NT2/D1 (cell line): Measurements from ENCODE around the gene ZAP70.
"Not testable (repeated sequence)": the region's sequence is repeated elsewhere in the genome, so short reads cannot be mapped to it uniquely, and the experiment has no call there.

ENCODE experiments used
- DNase-seq: peaks from one replicate; pipeline ENCODE4 v3.0.0-alpha.2; 2011; ENCODE audit warnings: low read depth, low spot score
- H3K27me3 ChIP-seq: 2 replicates; pipeline ENCODE4 v1.6.0; 2011; ENCODE audit warnings: mild to moderate bottlenecking; ENCODE audit not compliant: insufficient read length, insufficient read depth
- H3K36me3 ChIP-seq: 2 replicates; pipeline ENCODE4 v1.6.1; 2011; ENCODE audit warnings: mild to moderate bottlenecking, low read length, mixed read lengths; ENCODE audit not compliant: insufficient read depth, insufficient read length
- H3K4me1 ChIP-seq: 2 replicates; pipeline ENCODE4 v1.5.1; 2011; ENCODE audit not compliant: insufficient read depth, insufficient read length
- H3K4me3 ChIP-seq: 2 replicates; pipeline ENCODE4 v1.5.1; 2011; ENCODE audit warnings: low read depth; ENCODE audit not compliant: insufficient read length
- H3K9ac ChIP-seq: 2 replicates; pipeline ENCODE4 v1.6.0; 2011; ENCODE audit warnings: low read depth; ENCODE audit not compliant: insufficient read length
- H3K9me3 ChIP-seq: 2 replicates; pipeline ENCODE4 v1.5.1; 2011; ENCODE audit warnings: mild to moderate bottlenecking, low read length; ENCODE audit not compliant: insufficient read depth
- SUZ12 ChIP-seq: IDR thresholded peaks from 2 replicates; pipeline ENCODE4 v1.6.1; 2011; ENCODE audit not compliant: insufficient read length, insufficient read depth; ENCODE audit errors: extremely low read depth
- YY1 ChIP-seq: IDR thresholded peaks from 2 replicates; pipeline ENCODE4 v1.6.1; 2011; ENCODE audit not compliant: insufficient read length, insufficient read depth
- ZNF274 ChIP-seq: IDR thresholded peaks from 2 replicates; pipeline ENCODE4 v1.6.1; 2011; ENCODE audit warnings: mild to moderate bottlenecking, low read depth, low read length

The ZAP70 gene

DNA sequence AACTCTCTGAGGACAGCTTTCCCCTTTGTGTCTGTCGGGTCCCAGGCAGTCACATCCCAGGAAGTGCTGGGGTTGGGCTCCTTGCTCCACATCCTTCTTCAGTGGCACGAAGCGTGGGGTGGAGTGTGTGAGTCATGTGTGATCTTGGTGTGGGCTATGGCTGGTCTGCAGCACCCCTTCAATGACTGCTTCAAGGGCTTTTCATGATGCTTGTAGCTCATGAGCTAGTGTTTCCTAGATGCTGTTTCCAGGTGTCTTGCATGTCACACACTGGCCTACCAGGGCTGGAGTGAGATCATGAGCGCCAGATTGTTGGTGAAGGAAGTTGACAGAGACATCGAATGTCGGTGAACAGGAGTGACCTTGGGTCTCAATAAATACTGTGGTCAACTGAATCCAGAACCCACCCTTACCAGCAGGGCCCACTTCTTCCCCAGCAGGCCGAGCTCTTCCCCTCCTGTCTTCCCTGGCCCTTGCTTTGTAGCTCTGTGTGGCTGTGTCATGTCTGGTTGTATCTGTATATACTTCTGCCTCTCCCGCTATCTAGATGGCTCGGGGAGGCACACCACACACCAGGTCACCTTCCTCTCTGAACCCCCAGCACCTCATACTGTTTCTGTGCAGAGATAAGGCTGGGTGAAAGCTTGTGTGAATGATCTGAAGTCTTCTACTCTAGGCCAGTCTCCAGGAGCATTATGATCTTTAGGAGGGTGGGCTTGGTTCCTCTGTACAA, 40.0 kb upstream of the ZAP70 start:
- no peak for DNase-seq
- no peak for TF ChIP-seq SUZ12
- TF ChIP-seq ZNF274 = no peak
- TF ChIP-seq YY1 = no peak
- Histone ChIP-seq H3K4me3 (no peak overlapping the region), H3K27me3 (no peaks in the 10 kb centered on the region), H3K9me3 (no peaks in the 10 kb centered on the region), H3K36me3 (peaks cover 7% of the 10 kb centered on the region), H3K4me1 (peaks cover 5% of the 10 kb centered on the region), H3K9ac (no peak overlapping the region)

DNA sequence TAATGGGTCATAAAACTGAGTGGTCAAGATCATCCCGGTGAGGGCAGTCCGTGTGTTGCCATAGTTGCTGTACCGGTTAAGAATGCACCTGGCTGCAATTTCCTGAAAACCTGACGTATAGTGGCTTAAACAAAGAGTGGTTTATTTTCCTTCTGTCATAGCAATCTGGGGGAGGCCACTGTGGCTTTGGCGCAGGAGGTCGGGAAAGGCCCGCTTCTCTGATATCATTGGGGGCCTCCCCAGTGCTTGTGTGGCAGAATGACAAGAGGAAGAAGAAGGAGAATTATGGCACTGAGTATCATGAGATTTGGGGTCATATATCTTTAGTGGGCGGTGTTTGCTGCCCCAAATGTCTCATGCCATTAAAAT, 39.5 kb upstream of the ZAP70 start:
- Histone ChIP-seq H3K27me3 (no peaks in the 10 kb centered on the region), H3K9me3 (no peaks in the 10 kb centered on the region), H3K4me1 (peaks cover 5% of the 10 kb centered on the region), H3K9ac (no peak overlapping the region), H3K36me3 (peaks cover 3% of the 10 kb centered on the region), H3K4me3 (no peak overlapping the region)
- no peak for TF ChIP-seq ZNF274
- TF ChIP-seq YY1 = no peak
- no peak for DNase-seq

GRCh38 chr2:97675430-97676113, 37.8 kb upstream of the ZAP70 start:
- Histone ChIP-seq H3K36me3 (peaks cover 3% of the 10 kb centered on the region), H3K27me3 (no peaks in the 10 kb centered on the region), H3K4me3 (no peak overlapping the region), H3K9me3 (no peaks in the 10 kb centered on the region; the same call in 1 of the 2 replicates), H3K9ac (no peak overlapping the region), H3K4me1 (no peaks in the 10 kb centered on the region)
- TF ChIP-seq YY1 = no peak
- peak; percentile 43 for DNase-seq

DNA sequence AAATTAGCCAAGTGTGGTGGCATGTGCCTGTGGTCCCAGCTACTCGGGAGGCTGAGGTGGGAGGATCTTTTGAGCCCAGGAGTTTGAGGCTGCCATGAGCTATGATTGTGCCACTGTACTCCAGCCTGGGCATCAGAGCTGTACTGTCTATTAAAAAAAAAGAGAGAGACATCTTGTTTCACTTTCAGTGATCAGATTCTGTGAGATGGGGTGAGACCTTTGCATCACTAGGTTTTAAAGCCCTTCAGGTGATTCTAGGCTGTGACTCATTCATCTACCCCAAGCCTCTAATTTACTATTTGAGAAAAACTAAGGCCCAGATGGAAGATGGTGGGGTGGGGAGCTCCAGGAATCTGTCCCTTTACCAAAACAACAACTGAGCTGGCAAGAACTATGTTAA, 36.8 kb upstream of the ZAP70 start:
- no peaks in the 10 kb centered on the region; the same call in 1 of the 2 replicates for H3K9me3 ChIP-seq
- DNase-seq = no peak
- no peak overlapping the region for H3K4me3 ChIP-seq
- no peaks in the 10 kb centered on the region for H3K36me3 ChIP-seq
- no peaks in the 10 kb centered on the region for H3K4me1 ChIP-seq
- no peak overlapping the region for H3K9ac ChIP-seq
- no peaks in the 10 kb centered on the region for H3K27me3 ChIP-seq
- no peak for TF ChIP-seq YY1
- no peak for TF ChIP-seq SUZ12
- TF ChIP-seq ZNF274 = no peak

DNA sequence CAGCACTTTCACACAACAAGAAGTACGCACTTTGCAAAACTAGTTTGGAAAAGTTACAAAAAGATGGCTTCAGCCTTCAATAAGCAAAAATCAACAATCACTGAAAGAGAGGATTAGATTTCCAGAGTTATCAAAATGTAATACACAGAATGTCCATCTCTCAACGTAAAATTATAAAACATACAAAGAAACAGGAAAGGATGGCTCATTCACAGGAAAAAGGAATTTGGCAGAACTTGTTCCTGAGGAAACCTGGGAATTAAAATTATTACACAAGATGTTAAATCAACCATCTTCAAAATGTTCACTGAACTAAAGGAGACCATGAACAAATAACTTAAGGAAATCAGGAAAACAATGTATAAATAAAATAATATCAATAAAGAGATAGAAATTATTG, 35.9 kb upstream of the ZAP70 start:
- Histone ChIP-seq H3K36me3 (no peaks in the 10 kb centered on the region), H3K9ac (no peak overlapping the region), H3K4me1 (no peaks in the 10 kb centered on the region), H3K27me3 (no peaks in the 10 kb centered on the region), H3K4me3 (no peak overlapping the region), H3K9me3 (no peaks in the 10 kb centered on the region; the same call in 1 of the 2 replicates)
- TF ChIP-seq YY1 (no peak), SUZ12 (no peak), ZNF274 (no peak)
- no peak for DNase-seq

- Histone ChIP-seq H3K36me3 (no peaks in the 10 kb centered on the region), H3K27me3 (no peaks in the 10 kb centered on the region), H3K9me3 (no peaks in the 10 kb centered on the region; the same call in 1 of the 2 replicates), H3K4me3 (no peak overlapping the region), H3K9ac (no peak overlapping the region), H3K4me1 (no peaks in the 10 kb centered on the region)
- no peak for DNase-seq
- no peak for TF ChIP-seq YY1
- no peak for TF ChIP-seq ZNF274
- no peak for TF ChIP-seq SUZ12
Measured at GRCh38 chr2:97678298-97678697, 35.1 kb upstream of the ZAP70 start.

- not testable (repeated sequence) for DNase-seq, H3K9ac ChIP-seq, H3K4me1 ChIP-seq, H3K4me3 ChIP-seq, H3K9me3 ChIP-seq, H3K36me3 ChIP-seq, H3K27me3 ChIP-seq
Measured at GRCh38 chr2:97687235-97687634, 26.1 kb upstream of the ZAP70 start.
